HG03060 (cell line): Measurements from ENCODE around the gene ANKK1.

Experiments used
- ATAC-seq: cut with Tn5 transposase; IDR thresholded peaks from one replicate; pipeline ENCODE4 v1.9.1; 2021; ENCODE audit warnings: low read depth, moderate number of reproducible peaks; ENCODE audit not compliant: unreplicated experiment

The ANKK1 gene

DNA sequence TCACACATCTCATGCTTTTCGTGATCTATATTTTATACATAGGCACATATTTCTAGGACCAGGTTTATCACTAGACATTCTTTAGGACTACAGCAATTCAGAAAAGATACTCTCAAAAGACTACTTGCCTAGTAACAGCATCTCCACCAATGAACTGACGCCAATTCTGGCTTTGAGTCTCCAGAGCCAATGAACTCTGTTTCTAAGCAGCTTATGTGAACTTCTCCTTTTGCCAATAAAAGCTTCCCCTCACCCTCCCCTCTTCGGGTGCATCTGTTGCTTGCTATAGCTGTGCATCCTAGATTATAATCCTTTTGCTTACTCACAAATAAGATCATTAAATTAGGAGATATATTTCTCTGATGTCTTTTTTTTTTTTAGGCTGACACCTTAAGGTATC is 11.4 kb upstream of the ANKK1 start:
- ATAC-seq: no peak

DNA sequence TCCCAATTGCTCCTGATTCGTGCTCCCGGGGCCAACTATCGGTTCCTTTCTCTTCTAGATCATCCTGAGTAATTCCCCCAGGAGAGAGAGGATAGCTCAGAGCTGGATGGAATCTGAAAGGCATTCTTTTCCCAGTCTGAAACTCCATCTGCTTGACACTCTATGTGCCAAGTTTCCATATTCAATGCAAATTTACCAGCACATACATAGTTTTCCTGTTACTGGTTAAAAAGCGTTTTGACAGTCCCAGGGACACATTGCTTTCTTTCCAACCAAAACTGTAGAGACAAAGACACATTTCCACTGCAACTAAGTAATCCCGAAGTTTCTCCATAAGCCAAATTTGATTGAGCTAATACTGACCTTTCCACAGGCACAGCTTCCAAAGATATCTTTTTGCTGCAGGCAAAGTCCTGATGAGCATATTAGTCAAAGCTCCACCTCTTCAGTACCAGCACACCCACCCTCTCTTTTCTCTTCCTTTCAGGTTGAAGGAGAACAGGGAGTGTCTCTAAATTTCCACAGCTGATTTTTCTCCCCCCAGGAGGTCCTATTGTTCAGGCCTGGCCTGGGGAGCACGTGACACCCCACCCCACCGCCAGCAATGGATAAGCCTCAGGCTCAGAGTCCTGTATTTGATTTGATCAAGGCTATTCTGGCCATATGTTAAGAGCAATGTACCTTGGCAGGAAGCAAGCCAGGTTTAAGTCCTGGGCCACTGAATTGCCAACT is 9.7 kb upstream of the ANKK1 start:
- ATAC-seq: no peak

DNA sequence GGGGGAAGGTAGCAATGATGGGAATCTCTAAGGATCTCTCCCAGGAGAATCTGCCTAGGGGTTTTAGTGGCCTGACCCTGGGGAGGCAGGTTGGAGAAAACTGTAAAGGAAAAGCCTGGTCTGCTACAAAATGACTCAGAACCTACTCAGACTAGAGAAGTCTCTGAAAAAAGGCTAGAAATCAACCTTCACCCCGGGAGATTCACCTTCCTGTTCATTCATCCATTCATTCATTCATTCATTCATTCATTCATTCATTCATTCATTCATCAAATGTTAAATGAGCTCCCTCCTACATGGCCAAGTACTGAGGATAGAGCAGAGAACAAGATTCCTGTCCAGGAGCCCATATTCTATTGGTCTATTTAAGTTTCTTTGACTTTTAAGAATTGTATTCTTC is 8.9 kb upstream of the ANKK1 start:
- ATAC-seq: no peak

DNA sequence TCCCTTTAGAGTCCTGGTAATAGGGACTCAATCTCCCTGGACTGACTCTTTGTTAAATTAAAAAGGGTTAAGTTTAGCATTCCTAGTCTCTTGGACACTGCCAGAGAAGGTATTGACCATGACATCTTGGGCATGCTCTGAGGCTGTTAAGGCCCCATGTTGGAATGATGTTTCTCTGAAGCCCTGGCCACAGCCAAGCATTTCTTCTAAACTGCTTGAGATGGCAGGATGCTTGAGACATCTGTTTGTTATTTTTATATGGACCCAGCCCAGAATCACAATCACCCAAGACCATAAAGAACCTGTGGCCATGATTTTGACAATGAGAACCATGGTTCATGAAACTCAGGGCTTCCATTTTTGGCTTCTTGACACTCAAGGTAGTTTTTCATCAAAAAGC is 5.5 kb upstream of the ANKK1 start:
- no peak for ATAC-seq

DNA sequence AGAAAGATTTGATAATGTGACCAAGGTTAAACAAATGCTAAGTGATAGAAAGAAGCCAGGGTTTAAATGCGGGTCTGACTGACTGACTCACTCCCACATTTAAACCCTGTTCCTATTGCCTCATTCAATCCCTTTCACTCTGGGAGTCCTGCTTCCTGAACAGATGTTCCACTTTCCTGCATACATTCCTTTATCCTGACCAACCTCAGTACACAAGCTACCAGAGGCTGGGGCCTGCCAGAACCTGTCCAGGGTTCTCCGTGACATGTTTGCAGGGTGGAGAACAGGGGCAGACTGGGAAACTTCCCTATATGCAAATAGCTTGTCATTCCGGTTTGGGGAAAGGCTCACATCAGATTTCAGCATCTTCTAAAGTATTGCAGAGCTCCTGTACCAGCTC is 3.0 kb upstream of the ANKK1 start:
- ATAC-seq: no peak

DNA sequence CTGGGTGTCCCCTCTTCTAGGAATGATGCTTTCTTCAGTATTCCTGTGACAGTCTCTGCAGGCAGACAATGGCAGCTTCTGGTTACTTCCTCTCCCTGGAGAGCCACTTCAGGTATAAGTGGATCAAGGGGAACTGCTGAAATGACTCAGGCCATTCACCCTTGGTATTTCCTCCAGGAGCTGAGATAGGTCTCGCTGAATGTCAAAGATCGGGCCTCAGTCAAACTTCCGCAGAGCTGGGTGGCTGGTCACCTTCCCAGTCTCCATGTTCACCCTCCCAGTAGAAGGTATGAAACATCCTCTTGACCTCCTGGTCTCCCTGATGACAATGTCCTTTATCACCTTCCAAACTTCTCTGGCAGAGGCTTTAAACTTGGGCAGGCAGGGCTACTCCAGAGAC is 1.8 kb upstream of the ANKK1 start:
- ATAC-seq: no peak

DNA sequence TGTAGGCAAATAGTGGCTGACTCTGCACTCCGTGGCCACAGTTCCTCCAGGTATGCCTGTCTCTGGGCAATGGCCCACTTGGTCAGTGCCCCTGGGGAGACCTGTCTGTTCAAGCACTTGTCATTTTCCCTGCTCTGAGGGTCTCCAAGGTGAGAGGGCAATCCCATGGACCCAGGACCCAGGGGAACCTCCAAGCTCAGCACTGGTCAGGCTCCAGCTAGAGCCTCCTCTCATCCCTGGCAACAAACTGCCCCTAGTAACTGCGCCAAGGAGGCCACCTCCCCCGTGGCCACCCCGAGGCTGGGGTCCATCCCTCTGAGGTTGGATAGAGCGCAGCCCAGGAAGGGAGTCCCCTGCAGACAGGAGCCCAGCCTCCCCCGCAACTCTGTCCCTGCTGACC is 713 bp upstream of the ANKK1 start:
- no peak for ATAC-seq

DNA sequence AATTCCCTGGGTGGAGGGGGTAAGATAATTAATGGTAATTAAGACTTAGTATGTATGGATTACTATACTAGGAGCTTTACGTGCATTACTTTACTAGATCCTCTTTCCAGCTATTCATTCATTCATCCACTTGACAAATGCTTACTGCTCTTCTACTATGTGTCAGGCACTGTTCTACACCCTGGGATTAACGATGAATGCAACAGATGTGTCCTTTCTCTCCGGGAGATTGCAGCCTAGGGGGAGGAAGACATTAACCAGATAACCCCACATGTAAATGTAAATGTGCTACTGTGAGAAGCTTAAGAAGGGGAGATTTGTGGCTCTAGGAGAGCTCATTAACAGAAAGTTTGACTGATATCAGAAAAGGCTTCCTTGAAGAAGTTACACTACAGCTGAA is 1.7 kb downstream of the ANKK1 start:
- ATAC-seq: no peak

DNA sequence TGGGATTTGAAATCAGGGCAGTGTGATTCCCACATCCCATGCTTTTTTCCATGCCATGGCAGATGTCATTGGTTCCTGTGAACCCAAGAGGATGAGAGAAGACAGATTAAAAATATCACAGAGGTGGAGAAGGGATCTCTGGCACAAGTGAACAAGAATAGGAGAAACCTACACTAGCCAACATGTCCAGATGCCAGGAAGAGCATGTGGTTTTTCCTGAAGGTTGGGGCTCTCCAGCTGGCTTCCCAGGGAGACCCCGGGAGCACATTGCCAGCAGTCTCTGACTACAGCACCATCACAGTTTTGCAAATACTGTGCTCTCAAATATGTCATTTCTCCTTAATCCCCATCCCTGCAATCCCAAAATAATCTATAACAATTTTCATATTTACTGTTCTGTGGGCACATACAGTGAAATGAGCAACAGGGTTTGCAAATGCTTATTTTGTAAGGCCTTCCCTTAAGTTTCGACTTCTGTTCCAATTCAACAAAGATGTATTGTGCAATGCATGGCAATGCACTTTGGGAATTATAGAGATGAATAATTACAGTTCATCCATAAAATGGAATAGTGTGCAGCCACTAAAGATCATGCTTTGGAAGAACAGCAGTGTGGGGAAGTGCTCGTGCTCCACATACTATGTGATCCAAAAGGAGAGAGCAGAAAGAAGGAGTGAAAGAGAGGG is 4.8 kb downstream of the ANKK1 start:
- no peak for ATAC-seq

DNA sequence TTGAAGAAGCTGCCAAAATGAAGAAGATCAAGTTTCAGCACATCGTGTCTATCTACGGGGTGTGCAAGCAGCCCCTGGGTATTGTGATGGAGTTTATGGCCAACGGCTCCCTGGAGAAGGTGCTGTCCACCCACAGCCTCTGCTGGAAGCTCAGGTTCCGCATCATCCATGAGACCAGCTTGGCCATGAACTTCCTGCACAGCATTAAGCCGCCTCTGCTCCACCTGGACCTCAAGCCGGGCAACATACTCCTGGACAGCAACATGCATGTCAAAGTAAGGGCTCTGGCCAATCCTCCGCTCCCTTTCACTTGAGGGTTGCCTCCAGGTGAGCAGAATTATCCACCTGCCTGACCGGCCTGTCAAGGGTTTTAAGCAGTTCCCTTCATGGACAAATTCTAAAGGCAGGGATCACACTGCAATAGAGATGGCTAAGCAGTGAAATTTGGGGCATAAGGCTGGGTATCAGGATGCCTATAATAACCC is 6.0 kb downstream of the ANKK1 start:
- ATAC-seq: no peak

DNA sequence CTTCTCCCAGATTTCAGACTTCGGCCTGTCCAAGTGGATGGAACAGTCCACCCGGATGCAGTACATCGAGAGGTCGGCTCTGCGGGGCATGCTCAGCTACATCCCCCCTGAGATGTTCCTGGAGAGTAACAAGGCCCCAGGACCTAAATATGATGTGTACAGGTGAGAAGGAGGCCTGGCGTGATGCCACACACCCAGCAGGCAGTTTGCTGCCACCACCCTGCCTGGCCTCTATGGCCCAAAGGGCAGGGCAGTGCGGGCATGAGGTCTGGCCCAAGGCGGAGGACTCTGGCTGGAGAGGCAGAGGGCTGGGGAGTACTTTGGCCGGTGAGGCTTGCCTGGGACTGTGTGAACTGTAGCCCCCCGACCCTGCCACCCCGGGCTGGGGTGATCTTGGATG is 7.3 kb downstream of the ANKK1 start:
- ATAC-seq: no peak

DNA sequence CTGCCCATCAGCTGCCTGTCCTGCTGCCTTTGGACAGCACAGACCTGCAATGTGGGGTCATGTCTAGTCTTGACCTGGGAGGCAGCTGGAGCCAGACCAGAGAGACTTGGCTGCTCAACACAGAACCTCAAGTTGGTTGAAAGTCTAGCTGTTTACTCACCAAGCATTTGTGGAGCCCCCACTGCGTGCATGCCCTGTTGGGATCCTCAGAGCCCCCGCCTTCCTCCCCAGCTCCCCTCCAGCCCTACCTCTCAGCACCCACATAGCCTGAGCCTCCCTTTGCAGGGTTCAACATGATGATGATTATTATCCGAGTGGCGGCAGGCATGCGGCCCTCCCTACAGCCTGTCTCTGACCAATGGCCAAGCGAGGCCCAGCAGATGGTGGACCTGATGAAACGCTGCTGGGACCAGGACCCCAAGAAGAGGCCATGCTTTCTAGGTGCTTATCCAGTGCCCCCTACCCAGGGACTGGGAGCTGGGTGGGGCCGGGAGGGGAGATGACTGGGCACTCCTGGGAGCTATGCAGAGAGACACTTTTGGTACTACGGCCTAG is 8.3 kb downstream of the ANKK1 start:
- ATAC-seq: no peak

DNA sequence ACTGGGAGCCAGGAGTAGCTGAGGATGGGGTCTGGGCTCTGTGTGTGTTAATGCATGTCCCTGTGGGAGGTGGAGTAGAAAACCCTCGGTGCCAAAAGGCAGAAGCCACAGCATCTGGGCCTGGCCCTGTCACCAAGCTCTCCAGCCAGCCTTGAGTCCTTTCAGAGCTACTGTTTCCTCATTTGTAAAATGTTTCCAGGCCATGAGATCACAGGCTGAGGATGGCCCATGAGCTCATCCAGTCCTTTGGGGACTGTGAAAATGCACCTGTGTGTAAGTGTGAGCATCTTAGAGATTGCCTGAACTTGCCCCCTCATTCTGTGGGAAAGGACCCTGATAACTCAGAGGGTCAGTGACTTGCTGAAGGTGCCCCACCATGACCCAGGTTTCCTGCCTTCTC is 9.1 kb downstream of the ANKK1 start:
- ATAC-seq: no peak

DNA sequence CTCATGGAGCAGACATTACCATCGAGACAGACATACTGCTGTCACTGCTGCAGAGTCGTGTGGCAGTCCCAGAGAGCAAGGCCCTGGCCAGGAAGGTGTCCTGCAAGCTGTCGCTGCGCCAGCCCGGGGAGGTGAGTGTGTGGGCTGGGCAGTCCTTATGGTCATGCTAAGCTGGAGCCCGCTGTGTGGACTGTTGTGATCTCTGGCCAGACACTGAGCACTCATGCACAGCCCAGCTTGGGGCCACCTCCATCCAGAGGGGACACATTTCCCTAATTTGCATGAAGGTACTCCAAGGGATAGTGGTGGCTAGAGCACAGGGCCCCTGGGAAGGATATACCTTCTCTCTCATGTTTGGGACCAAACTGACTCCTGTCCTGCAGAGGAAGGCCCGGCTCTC is 9.6 kb downstream of the ANKK1 start:
- no peak for ATAC-seq

DNA sequence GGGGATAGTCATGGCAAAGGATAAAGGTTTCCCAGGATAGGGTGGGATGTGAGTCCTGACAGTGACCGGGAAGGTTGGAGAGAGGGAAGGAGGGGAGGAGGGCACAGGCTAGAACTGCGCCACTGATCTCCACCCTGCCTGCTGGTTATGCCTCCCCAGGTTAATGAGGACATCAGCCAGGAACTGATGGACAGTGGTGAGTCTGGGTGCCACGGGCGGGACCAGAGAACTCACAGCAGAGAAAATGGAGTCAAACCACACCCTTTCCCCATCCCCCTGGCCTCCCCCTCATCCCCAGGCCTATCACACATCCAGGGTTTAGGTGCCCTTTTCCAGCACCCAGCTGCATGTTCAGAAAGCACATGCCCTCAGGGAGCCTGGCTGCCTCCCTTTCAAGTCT is 10.2 kb downstream of the ANKK1 start:
- ATAC-seq: no peak

DNA sequence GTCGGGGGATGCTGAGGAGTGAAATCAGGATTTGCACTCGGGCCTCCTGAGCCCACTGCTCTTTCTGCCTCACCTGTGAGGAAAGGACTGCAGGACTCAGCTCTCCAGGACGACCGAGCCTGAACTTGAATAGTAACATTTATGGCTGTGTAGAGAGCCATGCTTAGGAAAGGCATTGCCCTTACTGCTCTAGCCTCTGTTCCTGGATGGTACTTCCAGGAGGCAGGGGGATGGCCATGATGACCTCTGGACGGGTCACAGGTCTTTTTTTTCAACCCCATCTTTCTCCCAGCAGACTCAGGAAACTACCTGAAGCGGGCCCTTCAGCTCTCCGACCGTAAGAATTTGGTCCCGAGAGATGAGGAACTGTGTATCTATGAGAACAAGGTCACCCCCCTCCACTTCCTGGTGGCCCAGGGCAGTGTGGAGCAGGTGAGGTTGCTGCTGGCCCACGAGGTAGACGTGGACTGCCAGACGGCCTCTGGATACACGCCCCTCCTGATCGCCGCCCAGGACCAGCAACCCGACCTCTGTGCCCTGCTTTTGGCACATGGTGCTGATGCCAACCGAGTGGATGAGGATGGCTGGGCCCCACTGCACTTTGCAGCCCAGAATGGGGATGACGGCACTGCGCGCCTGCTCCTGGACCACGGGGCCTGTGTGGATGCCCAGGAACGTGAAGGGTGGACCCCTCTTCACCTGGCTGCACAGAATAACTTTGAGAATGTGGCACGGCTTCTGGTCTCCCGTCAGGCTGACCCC is 11.3 kb downstream of the ANKK1 start:
- ATAC-seq: no peak

DNA sequence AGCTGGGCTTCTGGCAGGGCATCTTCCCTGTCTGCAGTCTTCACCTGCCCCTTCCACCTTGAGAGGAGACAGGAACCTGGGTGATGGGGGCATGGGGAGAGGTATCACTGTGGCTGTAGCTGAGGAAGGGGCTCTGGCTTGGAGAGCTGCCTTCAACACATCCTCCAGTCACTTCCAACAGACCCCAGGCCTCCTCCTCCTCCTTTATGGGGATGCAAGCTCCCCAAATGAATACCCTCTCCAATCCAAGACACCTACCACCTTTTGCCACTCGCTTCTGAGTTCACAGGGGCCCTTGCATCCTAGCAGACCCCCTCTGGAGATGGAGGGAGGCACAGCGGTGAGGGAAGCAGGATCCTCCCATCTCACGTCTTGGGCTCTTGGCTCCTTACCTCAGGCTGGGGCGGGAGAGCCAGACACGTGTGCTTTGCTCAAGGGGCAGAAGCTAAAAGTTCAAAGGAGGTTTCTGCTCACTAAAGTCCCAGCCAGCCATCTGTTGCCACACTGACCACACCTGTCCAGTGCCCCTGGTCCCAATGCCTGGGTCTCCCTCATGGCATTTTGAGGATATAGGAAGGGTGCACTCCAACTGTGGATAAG is 13.2 kb downstream of the ANKK1 start:
- no peak for ATAC-seq

DNA sequence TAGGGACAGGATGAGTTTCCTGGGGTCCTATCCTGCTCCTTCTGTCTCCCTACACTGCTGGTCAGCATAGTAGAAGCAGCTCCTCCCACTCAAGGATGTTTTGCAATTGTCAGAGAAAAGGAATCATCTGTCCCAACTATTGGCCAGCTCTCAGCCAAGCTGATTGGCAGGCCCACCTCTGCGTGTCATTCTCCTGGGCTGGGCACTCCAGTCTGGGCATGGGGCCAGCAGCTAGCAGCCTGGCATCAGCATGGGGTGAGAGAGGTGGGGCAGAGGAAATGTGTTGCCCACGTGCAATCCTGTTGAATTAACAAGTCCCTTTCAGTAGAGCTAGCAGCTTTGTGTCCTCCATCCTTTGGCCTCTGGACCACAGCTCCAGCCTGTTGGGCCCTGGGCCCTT is 14.1 kb downstream of the ANKK1 start:
- no peak for ATAC-seq

DNA sequence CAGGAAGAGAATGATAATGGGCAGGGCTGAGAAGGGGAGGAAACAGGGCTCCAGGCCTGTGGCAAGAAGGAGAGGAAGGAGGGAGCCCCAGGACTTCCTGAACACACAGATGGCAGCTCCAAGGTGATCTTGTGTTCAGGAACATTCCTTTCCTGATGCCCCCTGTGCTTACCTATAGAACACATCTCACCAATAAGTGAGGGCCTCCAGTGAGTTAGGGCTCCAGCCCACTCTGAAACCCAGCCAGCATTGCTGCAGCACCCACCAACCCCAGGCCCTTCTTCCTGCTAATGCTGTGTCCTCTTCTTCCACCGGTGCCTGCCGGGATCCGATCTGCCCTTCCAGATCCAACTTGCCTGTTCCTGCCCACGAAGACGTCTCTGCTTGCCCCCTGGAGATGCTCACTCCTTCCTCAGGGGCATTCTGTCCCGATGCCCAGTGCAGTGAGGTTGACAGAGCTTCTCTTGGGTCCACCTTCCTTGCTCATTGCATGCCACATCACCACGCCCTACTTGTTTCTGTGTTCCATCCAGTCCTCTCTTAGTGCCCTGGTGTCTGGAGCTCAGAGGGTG is 17.4 kb downstream of the ANKK1 start:
- ATAC-seq: no peak

DNA sequence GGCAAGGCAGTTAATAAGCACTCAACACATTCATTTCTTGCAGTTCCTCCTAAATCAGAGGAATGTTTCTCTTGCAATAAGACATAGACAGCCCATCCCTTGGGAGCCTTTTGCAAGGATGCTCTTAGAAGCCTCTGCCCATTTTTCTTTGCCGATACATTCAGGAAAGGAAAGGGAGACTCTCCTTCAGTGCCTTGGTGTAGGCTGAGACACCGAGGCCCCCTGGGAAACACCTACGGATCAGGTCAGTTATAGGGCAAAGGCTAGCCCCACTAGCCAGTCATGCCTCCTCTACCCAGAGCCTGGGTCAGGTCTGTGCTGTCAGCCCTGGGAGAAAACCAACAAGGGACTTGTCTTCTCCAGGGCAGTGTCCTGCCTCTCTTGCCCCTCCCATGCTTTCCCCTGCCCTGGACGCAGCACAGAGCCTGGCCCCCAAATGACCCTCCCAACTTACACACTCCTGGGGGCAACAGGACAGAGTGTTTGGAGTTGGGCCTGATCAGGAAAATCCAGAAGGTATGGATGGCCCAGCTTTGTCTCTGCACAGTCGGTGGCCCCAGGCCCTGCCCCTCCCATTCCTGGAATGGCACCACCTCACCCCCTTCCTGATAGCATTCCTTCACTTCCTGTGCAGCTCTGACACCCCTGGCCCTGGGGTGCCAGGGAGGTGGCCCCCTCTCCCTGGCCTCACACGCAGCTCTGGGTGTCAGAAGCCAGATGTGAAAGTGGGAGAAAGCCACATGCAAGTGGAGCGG is 18.3 kb downstream of the ANKK1 start:
- ATAC-seq: no peak
